ENCODE results near the gene UVRAG.

Gene UVRAG

DNA sequence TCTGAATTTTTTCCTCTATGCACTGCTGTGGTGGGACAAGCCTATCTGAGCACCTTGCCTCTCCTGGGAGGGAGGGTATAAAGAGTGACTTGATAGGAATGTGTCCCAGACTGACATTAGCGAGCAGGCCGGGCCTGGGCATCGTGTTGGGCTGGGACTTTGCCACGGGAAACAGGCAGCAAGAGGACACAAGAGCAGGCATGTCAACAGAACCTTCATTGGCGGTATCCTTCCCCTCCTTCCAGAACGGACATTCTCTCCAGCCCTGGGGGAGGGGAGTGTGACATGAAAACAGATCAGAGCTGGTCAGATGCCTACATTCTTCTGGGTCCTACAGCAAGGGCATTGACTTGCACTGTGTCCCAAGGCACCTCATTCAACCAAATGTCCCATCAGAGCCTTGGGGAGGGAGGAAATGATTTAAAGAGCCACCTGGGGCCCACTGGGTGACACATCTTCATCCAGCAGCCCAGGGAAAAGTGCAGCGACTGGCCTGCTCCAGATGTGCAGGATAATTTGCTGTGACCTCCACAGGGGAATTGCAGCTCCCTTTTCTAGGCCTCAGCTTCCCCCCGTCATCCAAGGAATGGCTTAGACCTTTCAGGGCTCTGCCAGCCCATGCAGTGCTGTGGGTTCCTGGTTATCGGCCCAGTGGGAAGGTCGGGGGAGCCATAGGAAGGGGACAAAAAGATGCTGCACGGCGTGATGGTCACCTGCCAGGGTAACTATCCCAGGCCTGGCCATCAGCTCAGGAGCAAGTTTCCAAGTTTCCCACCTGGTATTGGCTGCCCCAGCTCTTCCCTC is 21.8 kb upstream of the UVRAG start:
- Histone ChIP-seq H3K9me3 (ENCODE audit: control insufficient read depth, insufficient read depth, low read length) (no peaks in the 10 kb centered on the region), H3K9ac (ENCODE audit: low read depth, low read length) (no peak overlapping the region), H3K4me1 (ENCODE audit: insufficient read depth, low read length) (no peaks in the 10 kb centered on the region), H3K36me3 (ENCODE audit: insufficient read depth, low read length) (no peaks in the 10 kb centered on the region)

DNA sequence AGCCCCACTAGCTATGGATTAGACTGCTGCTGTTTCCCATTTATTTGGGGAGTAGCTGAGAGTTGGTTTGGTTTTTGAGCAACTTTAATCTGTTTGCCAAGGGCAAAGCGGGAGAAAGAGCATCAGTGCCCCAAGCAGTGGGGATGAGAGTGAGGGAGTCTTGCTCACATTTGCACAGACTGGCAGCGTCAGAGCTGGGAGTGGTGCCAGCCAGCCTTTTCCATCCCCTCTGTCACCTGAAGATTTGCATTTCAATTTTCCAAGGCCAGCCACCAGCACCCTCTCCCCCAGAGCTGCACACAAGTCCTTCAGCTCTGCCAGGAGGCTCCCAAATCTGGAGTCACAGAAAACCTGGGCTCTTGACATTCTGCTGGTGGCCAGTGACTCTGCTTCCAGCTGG is 21.0 kb upstream of the UVRAG start:
- Histone ChIP-seq H3K9me3 (ENCODE audit: control insufficient read depth, insufficient read depth, low read length) (no peaks in the 10 kb centered on the region), H3K4me1 (ENCODE audit: insufficient read depth, low read length) (no peaks in the 10 kb centered on the region), H3K36me3 (ENCODE audit: insufficient read depth, low read length) (no peaks in the 10 kb centered on the region), H3K9ac (ENCODE audit: low read depth, low read length) (no peak overlapping the region)

DNA sequence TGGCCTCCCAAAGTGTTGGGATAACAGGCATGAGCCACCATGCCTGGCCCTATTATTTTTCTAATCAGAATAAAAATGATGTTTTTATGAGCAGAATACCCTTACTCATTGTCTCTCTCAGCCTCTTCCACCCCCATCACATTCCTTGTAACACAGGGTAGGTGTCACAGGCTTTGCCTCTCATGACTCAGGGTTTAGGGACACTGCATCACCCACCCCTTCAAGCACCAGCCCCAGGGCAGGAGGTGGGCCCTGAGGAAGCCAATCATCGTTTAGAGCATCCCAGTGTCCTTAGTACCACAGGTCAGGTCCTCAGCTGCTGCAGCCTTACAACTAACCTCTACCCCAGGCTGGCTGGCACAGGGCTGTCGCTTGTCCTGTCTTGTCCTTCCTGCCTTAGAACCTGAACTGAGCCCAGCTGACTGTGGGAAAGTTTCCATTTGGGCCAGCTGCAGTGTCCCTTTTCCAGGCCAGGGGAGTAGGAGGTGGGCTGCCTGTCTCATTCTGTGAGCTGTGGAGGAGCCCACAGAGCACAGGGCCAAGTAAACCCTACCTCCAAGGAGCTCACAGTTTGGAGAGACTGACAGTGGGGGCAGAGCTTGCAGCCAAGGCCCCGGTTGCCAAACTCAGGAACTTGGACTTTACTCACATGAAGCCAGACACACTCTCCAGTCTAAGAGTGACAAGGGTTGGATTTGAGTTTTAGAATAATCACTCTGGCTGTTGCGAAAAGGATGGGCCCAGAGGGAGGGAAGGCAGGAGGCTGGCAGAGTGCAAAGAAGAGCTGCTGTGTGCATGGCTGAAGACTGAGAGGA is 19.5 kb upstream of the UVRAG start:
- H3K36me3 ChIP-seq (ENCODE audit: insufficient read depth, low read length), result no peaks in the 10 kb centered on the region
- H3K4me1 ChIP-seq (ENCODE audit: insufficient read depth, low read length), result no peaks in the 10 kb centered on the region
- H3K9me3 ChIP-seq (ENCODE audit: control insufficient read depth, insufficient read depth, low read length), result no peaks in the 10 kb centered on the region
- H3K9ac ChIP-seq (ENCODE audit: low read depth, low read length), result no peak overlapping the region

DNA sequence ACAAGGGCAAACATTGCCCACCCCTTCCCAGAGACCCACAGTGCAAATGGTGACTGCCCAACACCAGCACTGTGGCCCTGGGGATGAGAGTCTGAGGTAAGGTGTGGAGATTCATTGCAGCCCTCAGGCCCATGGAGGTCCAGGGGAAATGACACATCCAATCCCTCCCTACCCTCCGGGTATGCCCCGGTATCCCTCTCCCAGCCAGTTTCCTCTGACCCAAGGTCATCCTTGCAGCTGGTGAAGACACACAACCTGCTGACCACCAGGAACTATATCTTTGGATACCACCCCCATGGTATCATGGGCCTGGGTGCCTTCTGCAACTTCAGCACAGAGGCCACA is 18.9 kb upstream of the UVRAG start:
- no peaks in the 10 kb centered on the region for H3K36me3 ChIP-seq (ENCODE audit: insufficient read depth, low read length)

DNA sequence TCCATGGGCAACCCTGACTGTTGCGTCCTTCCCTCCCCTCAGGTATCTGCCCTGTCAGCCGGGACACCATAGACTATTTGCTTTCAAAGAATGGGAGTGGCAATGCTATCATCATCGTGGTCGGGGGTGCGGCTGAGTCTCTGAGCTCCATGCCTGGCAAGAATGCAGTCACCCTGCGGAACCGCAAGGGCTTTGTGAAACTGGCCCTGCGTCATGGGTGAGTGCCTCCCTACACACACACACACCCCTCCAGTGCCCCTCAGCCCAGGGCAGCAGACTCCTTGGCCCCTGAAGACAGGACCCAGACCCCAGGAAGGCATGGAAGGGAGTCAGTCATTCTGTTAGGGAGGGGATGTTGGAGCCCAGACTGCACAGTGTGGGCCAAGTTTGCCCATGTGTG is 17.9 kb upstream of the UVRAG start:
- Histone ChIP-seq H3K9ac (ENCODE audit: low read depth, low read length) (no peak overlapping the region), H3K9me3 (ENCODE audit: control insufficient read depth, insufficient read depth, low read length) (no peaks in the 10 kb centered on the region), H3K36me3 (ENCODE audit: insufficient read depth, low read length) (no peaks in the 10 kb centered on the region), H3K4me1 (ENCODE audit: insufficient read depth, low read length) (no peaks in the 10 kb centered on the region)

More for the DNA sequence above, 18.9 kb upstream of the UVRAG start:
- Histone ChIP-seq H3K9me3 (ENCODE audit: control insufficient read depth, insufficient read depth, low read length) (no peaks in the 10 kb centered on the region), H3K4me1 (ENCODE audit: insufficient read depth, low read length) (no peaks in the 10 kb centered on the region), H3K9ac (ENCODE audit: low read depth, low read length) (no peak overlapping the region)

DNA sequence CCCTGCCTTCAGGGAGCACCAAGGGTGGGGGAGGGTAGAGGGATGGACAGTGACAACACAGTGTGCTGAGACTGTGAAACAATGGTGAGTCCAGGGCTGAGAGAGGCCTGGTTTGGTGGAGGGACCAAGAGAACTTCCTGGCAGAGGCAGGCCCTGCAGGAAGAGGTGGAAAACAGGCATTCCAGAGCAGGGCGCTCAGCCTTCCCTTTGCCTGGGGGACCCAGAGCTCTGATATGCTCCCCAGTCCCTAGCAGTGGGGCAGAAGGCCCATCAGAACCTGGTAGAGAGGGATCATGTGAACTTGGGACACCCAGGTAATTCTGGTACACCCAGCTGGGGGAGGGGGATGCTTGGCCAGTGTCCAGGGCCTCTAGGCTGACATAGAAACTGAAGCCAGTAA is 17.2 kb upstream of the UVRAG start:
- no peaks in the 10 kb centered on the region for H3K36me3 ChIP-seq (ENCODE audit: insufficient read depth, low read length)
- no peak overlapping the region for H3K9ac ChIP-seq (ENCODE audit: low read depth, low read length)
- no peaks in the 10 kb centered on the region for H3K4me1 ChIP-seq (ENCODE audit: insufficient read depth, low read length)
- no peaks in the 10 kb centered on the region for H3K9me3 ChIP-seq (ENCODE audit: control insufficient read depth, insufficient read depth, low read length)

DNA sequence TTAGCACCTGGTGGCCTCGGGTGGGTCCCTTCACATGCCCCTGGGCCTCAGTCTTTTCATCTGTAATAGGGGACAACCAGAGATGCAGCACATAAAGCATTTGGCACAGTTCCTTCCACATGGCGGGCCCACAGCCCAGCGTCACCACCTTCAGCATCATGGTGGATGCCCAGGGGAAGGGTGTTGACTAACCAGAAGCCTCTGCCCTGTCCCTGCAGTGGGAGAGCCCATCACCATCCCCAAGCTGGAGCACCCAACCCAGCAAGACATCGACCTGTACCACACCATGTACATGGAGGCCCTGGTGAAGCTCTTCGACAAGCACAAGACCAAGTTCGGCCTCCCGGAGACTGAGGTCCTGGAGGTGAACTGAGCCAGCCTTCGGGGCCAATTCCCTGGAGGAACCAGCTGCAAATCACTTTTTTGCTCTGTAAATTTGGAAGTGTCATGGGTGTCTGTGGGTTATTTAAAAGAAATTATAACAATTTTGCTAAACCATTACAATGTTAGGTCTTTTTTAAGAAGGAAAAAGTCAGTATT is 14.8 kb upstream of the UVRAG start:
- H3K4me1 ChIP-seq (ENCODE audit: insufficient read depth, low read length), result no peaks in the 10 kb centered on the region
- no peaks in the 10 kb centered on the region for H3K9me3 ChIP-seq (ENCODE audit: control insufficient read depth, insufficient read depth, low read length)
- no peaks in the 10 kb centered on the region for H3K36me3 ChIP-seq (ENCODE audit: insufficient read depth, low read length)
- H3K9ac ChIP-seq (ENCODE audit: low read depth, low read length), result no peak overlapping the region

DNA sequence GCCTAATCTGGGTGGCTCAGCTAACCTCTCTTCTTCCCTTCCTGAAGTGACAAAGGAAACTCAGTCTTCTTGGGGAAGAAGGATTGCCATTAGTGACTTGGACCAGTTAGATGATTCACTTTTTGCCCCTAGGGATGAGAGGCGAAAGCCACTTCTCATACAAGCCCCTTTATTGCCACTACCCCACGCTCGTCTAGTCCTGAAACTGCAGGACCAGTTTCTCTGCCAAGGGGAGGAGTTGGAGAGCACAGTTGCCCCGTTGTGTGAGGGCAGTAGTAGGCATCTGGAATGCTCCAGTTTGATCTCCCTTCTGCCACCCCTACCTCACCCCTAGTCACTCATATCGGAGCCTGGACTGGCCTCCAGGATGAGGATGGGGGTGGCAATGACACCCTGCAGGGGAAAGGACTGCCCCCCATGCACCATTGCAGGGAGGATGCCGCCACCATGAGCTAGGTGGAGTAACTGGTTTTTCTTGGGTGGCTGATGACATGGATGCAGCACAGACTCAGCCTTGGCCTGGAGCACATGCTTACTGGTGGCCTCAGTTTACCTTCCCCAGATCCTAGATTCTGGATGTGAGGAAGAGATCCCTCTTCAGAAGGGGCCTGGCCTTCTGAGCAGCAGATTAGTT is 14.2 kb upstream of the UVRAG start:
- no peaks in the 10 kb centered on the region for H3K9me3 ChIP-seq (ENCODE audit: control insufficient read depth, insufficient read depth, low read length)
- H3K9ac ChIP-seq (ENCODE audit: low read depth, low read length), result no peak overlapping the region
- no peaks in the 10 kb centered on the region for H3K36me3 ChIP-seq (ENCODE audit: insufficient read depth, low read length)
- no peaks in the 10 kb centered on the region for H3K4me1 ChIP-seq (ENCODE audit: insufficient read depth, low read length)

DNA sequence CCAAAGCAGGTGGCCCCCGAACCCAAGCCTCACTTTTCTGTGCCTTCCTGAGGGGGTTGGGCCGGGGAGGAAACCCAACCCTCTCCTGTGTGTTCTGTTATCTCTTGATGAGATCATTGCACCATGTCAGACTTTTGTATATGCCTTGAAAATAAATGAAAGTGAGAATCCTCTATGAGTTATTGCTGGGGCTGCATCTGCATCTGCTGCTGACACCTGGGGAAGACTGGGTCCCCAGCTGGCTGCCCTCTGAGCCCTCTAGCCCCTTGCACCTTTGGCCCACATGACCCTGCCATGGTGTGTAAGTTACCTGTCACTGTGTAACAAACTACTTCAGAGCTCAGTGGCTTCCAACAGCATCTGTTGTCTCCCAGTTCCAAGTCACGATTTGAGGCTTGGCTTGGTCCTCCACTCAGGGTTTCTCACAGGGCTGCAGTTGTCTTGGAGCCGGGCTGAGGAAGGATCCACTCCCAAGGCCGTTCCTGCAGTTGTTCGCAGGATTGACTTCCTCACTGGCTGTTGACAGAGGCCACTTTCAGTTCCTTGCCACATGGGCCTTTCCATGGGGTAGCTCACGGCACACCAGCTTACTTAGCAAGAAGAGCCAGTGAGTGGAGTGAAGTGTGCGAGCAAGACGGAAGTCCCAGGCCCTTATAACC is 13.5 kb upstream of the UVRAG start:
- Histone ChIP-seq H3K9me3 (ENCODE audit: control insufficient read depth, insufficient read depth, low read length) (no peaks in the 10 kb centered on the region), H3K36me3 (ENCODE audit: insufficient read depth, low read length) (no peaks in the 10 kb centered on the region), H3K4me1 (ENCODE audit: insufficient read depth, low read length) (no peaks in the 10 kb centered on the region), H3K9ac (ENCODE audit: low read depth, low read length) (no peak overlapping the region)

DNA sequence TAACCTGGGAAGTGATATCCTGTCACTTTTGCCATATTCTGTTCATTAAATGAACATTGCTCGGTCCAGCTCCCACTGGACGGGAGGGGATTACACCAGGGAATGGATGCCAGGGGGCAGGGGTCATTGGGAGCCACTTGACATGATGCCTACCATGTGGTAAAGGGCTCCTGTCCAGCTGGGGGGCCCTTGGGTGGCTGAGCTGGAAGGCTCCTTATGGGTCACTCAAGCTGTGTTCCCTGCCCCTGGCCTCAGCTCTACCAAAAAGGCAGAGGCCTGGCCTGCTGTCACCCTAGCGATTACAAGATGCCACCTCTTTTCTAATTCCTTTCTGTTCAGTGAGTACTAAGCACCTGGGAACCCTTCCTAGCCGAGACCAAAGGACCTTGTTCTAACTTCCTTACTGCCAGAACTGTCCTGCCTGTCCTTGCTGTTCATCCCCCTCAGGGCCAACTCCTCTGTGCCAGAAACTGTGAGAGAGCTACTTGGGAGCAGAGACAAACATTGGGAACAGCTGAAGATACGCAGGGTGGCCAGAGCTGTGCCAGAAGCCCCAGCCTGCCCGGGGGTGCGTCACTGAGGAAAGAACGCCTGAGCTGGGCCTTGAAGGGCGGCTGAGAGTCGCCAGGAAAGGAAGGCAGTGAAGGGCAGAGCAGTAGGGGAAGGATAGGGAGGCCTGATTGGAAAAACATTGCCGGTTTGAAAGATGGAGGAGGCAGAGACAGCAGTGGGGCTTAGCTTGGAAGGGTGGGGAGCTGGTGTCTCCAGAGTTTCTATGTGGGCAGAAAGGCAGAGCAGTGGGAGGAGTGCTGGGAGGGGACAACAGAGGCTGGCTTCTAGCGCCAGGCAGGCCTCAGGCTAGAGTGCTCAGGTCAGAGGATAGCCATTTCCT is 12.7 kb upstream of the UVRAG start:
- no peak overlapping the region for H3K9ac ChIP-seq (ENCODE audit: low read depth, low read length)

DNA sequence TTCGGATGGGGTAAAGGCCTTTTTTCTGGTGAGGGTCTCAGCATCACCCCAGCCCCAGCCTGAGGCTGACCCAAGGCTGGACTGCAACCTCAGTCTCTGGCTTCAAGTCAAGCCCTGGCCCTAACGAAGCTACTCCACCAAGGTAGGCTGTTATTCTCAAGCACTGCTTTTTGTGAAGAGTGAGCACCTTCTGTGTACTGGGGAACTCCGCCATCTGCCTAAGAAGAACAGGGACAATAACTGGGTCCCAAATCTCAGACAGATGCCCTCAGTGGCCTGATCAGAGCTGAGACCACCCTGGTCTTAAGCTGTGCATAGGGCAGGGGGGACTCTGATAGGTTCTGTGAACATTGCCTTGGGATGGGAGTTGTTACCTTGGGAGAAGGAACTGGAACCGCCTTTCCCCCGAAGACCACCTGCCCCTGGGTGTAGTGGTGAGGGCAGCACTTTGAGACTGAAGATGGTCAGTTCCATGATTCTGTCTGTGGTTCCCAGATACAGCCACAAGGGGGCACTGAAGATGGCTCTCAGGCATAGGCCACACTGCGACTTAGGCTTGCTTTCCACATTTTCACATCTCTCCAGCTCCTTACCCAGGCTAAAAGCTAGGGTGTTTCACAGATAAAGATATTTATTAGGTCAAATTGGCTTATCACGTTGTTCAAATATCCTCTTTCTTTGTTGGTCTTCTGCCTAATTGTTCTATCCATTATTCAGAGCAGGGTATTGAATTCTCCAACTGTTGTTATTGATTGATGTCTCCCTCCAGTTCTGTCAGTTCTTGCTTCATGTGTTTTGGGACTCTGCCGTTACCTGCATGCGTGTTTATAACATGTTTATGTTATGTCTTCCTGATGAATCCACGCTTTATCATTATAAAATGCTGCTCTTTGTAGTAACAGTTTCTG is 11.8 kb upstream of the UVRAG start:
- no peaks in the 10 kb centered on the region for H3K9me3 ChIP-seq (ENCODE audit: control insufficient read depth, insufficient read depth, low read length)
- H3K9ac ChIP-seq (ENCODE audit: low read depth, low read length), result no peak overlapping the region
- H3K4me1 ChIP-seq (ENCODE audit: insufficient read depth, low read length), result no peaks in the 10 kb centered on the region
- no peaks in the 10 kb centered on the region for H3K36me3 ChIP-seq (ENCODE audit: insufficient read depth, low read length)

More for the DNA sequence above, 12.7 kb upstream of the UVRAG start:
- Histone ChIP-seq H3K4me1 (ENCODE audit: insufficient read depth, low read length) (no peaks in the 10 kb centered on the region), H3K36me3 (ENCODE audit: insufficient read depth, low read length) (no peaks in the 10 kb centered on the region), H3K9me3 (ENCODE audit: control insufficient read depth, insufficient read depth, low read length) (no peaks in the 10 kb centered on the region)

DNA sequence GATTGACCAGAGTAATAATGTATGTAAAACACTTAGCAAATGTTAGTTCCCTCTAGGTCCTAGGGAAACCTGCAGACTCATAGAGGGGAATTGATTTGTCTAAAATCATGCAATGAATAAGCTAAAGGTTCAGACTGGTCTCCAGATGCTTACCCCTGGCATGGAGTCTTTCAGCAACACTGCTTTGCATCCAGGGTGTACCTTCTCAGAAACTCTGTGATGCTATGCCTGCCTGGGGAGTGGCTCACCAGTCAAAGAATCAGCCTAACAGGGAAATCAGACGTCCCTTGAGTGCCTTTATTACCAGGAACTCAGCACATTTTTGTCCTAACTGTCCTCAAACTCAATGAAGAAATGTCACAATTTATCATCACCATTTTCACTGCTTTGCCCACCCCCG is 5.9 kb upstream of the UVRAG start:
- H3K4me1 ChIP-seq (ENCODE audit: insufficient read depth, low read length), result peaks cover 4% of the 10 kb centered on the region; the same call in 1 of the 2 replicates
- no peaks in the 10 kb centered on the region for H3K9me3 ChIP-seq (ENCODE audit: control insufficient read depth, insufficient read depth, low read length)
- H3K36me3 ChIP-seq (ENCODE audit: insufficient read depth, low read length), result no peaks in the 10 kb centered on the region
- no peak overlapping the region for H3K9ac ChIP-seq (ENCODE audit: low read depth, low read length)

DNA sequence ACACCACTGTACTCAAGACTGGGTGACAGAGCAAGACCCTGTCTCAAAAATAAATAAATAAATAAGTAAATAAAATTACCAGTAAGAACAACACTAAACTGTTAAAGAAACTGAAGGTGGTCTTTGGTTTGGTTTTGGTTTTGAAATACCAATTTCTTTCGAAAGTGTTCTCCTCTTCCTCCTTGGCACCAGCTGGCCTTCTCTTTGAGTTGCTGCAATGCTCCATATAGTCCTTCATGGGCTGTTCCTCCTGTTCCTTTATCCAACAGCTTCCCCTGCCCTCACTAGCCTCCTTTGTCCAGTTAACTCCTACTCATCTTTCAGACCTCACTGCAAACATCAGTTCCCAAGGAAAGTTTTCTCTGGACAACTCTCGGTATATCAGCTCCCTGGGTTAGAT is 5.0 kb upstream of the UVRAG start:
- no peaks in the 10 kb centered on the region for H3K36me3 ChIP-seq (ENCODE audit: insufficient read depth, low read length)
- H3K4me1 ChIP-seq (ENCODE audit: insufficient read depth, low read length), result peaks cover 4% of the 10 kb centered on the region; the same call in 1 of the 2 replicates
- no peaks in the 10 kb centered on the region for H3K9me3 ChIP-seq (ENCODE audit: control insufficient read depth, insufficient read depth, low read length)
- no peak overlapping the region for H3K9ac ChIP-seq (ENCODE audit: low read depth, low read length)

All from ES-I3 (cell line).